ENCODE data around the gene USE1. TPM values are rescaled to one million over a fixed set of nuclear protein-coding genes. Genes with fewer than 3 reads are reported as not detected.

The USE1 gene
- total and polyA plus RNA-seq, 9 of the 15 experiments (the other 6 are each of a cell fraction or from before 2014, with no cell fraction given) = 17.3 to 52.4 (median 34.0) TPM

GRCh38 chr19:17215127-17215971 is at the start of gene USE1 (continued):
- TF ChIP-seq ZBTB2 (IDR thresholded peaks at IDR 0.05) = no peak
- no peak for TF ChIP-seq CREB5 (CRISPR knock-in tag; IDR thresholded peaks at IDR 0.05)
- TF ChIP-seq BCLAF1 (IDR thresholded peaks at IDR 0.05; ENCODE audit: borderline replicate concordance in 1 of 2, control insufficient read depth in 1 of 2, low read depth in 2 of 2, low read length in 1 of 2) = no peak
- no peak for TF ChIP-seq NFXL1 (CRISPR knock-in tag; IDR thresholded peaks at IDR 0.05)
- TF ChIP-seq LARP7 (IDR thresholded peaks at IDR 0.05) = no peak
- TF ChIP-seq XRCC3 (IDR thresholded peaks at IDR 0.05) = no peak
- TF ChIP-seq SP2 (IDR thresholded peaks at IDR 0.05; ENCODE audit: extremely low read depth, low read depth, low read length, poor library complexity, severe bottlenecking) = no peak
- peak; percentile 89 for TF ChIP-seq HCFC1 (IDR thresholded peaks at IDR 0.05; ENCODE audit: low read depth, low read length)
- TF ChIP-seq SUPT5H (IDR thresholded peaks at IDR 0.05) = peak; percentile 93
- TF ChIP-seq NFIC (IDR thresholded peaks at IDR 0.05) = peak; percentile 63
- TF ChIP-seq ARID4B (CRISPR knock-in tag; IDR thresholded peaks at IDR 0.05) = peak; percentile 95
- no peak for TF ChIP-seq GMEB1 (CRISPR knock-in tag; IDR thresholded peaks at IDR 0.05)
- no peak for TF ChIP-seq HDAC6 (IDR thresholded peaks at IDR 0.05; ENCODE audit: low read depth, low read length)
- TF ChIP-seq BRD4 (IDR thresholded peaks at IDR 0.05) = no peak
- peak; percentile 71 for TF ChIP-seq CCNT2 (IDR thresholded peaks at IDR 0.05; ENCODE audit: borderline replicate concordance, extremely low read depth, insufficient read length, low read depth, low read length)

Data from K562 (cell line).